Breast epithelium (tissue), 3 donors: Measurements from ENCODE around the gene ZNF76.

ENCODE experiments used
- POLR2A ChIP-seq: fragments of 450-650 bp; IDR thresholded peaks from one replicate; pipeline ENCODE4 v1.6.1; 2016; ENCODE audit warnings: antibody characterized with exemption, mild to moderate bottlenecking, moderate library complexity
- TF ChIP-seq, protein P1 (sequence below), 3 donors: fragments of 450-650 bp; IDR thresholded peaks; one replicate each; pipeline ENCODE4 v1.5.1; 2016 to 2017; ENCODE audit warnings: antibody characterized with exemption in 3 of 3, mild to moderate bottlenecking in 3 of 3, moderate library complexity in 3 of 3

- TF ChIP-seq, protein P1, sequence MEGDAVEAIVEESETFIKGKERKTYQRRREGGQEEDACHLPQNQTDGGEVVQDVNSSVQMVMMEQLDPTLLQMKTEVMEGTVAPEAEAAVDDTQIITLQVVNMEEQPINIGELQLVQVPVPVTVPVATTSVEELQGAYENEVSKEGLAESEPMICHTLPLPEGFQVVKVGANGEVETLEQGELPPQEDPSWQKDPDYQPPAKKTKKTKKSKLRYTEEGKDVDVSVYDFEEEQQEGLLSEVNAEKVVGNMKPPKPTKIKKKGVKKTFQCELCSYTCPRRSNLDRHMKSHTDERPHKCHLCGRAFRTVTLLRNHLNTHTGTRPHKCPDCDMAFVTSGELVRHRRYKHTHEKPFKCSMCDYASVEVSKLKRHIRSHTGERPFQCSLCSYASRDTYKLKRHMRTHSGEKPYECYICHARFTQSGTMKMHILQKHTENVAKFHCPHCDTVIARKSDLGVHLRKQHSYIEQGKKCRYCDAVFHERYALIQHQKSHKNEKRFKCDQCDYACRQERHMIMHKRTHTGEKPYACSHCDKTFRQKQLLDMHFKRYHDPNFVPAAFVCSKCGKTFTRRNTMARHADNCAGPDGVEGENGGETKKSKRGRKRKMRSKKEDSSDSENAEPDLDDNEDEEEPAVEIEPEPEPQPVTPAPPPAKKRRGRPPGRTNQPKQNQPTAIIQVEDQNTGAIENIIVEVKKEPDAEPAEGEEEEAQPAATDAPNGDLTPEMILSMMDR (IDR thresholded peaks at IDR 0.05): no peak
- no peak for TF ChIP-seq POLR2A
Measured at GRCh38 chr6:35309611-35310264, 50.2 kb downstream of the ZNF76 start.
